B cell (primary cell): ENCODE measurements around the gene PCDHB8.

Experiments
- CTCF ChIP-seq: fragments of 200-600 bp; IDR thresholded peaks from one replicate; pipeline ENCODE4 v1.8.0; 2022; ENCODE audit warnings: antibody characterized with exemption, mild to moderate bottlenecking
- EZH2 ChIP-seq: IDR thresholded peaks from 2 replicates; pipeline ENCODE4 v1.6.1; 2012; ENCODE audit warnings: borderline replicate concordance, low read depth, mild to moderate bottlenecking, moderate library complexity, low read length; ENCODE audit not compliant: insufficient read depth, poor library complexity, severe bottlenecking

- TF ChIP-seq CTCF (no peak), EZH2 (no peak)
Measured at GRCh38 chr5:141180313-141180712, 2.7 kb downstream of the PCDHB8 start.
